ENCODE data around the gene MCF2L2.

MCF2L2 gene

DNA sequence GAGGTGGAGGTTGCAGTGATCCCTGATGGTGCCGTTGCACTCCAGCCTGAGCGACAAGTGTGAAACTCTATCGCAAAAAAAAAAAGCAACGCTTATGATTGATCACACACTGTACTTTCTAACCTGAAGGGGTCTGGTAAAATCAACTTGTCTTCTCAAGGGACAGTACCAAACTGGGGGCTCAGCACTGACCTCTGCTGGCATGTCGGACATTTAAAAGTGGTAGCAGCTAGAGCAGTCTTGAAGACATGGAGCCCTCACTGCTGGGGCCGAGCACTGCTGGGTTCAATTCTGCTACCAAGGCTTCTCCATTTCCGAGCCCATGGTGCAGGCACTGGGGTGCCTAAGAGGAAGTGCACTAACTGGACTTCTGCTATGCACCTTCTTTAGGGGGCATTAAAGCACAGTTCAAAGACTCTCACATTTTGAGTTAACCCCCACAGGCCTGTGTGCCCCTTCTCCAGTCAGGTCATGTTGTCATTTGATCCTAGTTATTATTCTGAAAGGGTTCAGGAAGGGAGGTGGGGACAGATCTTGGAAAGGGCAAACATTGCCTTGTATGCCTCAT, 239.4 kb downstream of the MCF2L2 start:
- H3K4me3 ChIP-seq (replicated peaks; ENCODE audit: low read depth, low read length) = no peak overlapping the region
- peak; percentile 43 for DNase-seq (ENCODE audit: low read depth)
- TF ChIP-seq, protein P1, sequence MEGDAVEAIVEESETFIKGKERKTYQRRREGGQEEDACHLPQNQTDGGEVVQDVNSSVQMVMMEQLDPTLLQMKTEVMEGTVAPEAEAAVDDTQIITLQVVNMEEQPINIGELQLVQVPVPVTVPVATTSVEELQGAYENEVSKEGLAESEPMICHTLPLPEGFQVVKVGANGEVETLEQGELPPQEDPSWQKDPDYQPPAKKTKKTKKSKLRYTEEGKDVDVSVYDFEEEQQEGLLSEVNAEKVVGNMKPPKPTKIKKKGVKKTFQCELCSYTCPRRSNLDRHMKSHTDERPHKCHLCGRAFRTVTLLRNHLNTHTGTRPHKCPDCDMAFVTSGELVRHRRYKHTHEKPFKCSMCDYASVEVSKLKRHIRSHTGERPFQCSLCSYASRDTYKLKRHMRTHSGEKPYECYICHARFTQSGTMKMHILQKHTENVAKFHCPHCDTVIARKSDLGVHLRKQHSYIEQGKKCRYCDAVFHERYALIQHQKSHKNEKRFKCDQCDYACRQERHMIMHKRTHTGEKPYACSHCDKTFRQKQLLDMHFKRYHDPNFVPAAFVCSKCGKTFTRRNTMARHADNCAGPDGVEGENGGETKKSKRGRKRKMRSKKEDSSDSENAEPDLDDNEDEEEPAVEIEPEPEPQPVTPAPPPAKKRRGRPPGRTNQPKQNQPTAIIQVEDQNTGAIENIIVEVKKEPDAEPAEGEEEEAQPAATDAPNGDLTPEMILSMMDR (IDR thresholded peaks at IDR 0.05; ENCODE audit: low read length, missing control alignments) = peak; percentile 42

DNA sequence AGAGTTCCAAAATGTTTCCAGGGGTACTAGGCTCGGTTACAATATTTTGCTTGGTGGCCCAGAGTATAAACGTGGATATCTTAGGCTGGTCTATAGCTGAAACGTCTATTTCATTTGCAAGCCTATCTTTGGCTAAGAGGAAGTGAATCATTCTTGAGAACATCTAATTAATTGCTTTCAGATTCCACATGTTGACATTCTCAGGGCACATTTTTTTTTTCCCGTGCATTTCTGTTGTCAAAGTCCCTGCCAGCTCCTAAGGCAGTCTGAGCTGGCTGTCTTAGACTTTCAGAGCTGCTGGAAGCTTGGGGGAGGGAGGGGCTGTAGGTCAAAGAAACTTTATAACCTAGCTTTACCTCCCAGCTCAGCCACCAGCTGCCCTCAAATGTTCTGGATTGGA, 242.7 kb downstream of the MCF2L2 start:
- TF ChIP-seq, protein P1 (IDR thresholded peaks at IDR 0.05; ENCODE audit: low read length, missing control alignments) = no peak
- peak; percentile 75 for DNase-seq (ENCODE audit: low read depth)
- no peak overlapping the region for H3K4me3 ChIP-seq (replicated peaks; ENCODE audit: low read depth, low read length)

DNA sequence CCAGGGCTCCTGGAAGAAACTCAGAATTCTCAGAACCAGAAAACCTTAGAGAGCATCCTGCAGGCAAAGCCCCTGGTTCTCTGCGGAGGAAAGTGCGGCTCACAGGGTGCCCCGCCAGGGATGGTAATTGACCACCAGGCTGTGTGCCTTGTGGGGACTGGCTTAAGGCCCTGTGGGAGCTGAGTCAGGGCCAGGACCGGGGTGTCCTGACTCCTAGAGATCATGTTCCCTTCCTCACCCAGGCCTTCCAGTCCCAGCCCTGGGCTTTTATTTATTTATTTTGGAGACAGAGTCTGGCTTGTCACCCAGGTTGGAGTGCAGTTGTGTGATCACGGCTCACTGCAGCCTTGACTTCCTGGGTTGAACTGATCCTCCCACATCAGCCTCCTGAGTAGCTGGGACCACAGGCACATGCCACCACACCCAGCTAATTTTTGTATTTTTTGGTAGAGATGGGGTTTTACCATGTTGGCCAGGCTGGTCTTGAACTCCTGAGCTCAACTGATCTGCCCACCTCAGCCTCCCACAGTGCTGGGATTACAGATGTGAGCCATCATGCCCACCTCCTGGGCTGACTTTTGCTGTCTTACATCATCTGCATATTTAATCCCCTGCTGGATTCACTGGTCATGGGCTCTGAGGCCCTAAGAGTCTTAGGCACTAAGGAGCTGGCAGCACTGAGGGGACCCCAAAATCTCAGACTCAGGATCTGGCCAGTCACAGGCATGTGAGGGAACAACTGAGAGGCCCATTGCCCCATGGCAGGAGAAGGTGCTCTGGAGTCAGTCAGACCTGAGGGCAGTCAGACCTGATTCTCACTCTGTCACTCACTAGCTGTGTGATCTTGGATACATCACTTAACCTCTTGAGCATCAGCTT, 245.4 kb downstream of the MCF2L2 start:
- H3K4me3 ChIP-seq (replicated peaks; ENCODE audit: low read depth, low read length) = no peak overlapping the region
- DNase-seq (ENCODE audit: low read depth) = no peak
- TF ChIP-seq, protein P1 (IDR thresholded peaks at IDR 0.05; ENCODE audit: low read length, missing control alignments) = no peak

DNA sequence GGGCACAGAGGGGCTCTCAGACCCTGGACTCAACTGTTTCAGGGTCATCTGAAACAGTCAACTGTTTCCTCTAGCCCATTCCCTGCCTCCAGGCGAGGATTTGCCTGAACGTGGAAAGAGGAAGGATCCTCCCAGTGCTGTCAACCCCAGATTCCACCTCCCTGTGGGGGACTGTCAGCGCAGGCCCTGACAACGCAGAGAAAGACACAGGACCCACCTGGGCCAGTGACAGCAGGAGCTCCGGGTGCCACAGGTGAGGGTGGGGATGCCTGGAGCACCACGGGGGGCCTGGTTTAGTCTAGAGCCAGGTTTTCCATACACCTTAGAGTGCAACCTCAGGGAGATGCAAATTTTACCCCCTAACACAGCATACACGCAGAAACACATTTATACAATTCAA, 246.3 kb downstream of the MCF2L2 start:
- TF ChIP-seq, protein P1 (IDR thresholded peaks at IDR 0.05; ENCODE audit: low read length, missing control alignments) = no peak
- no peak overlapping the region for H3K4me3 ChIP-seq (replicated peaks; ENCODE audit: low read depth, low read length)
- DNase-seq (ENCODE audit: low read depth) = no peak

DNA sequence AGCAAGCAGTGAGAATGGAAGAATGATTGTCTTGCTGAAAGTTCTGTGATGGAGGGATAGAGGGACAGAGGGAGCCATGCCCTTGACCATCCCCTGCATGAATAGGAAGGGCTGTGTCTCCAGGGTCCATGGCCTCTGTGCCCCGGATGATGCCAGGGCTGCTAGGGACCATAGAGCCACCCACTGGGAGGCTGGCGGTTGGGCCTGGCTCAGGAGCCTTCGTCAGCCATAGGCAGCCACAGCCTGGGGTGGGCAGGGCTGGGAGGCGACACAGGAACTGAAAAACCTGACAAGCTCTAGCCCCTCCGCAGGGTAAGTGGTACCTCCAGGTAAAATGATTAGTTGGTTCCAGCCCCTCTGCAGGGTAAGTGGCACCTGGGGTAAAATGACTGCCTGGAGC, 246.8 kb downstream of the MCF2L2 start:
- DNase-seq (ENCODE audit: low read depth) = no peak
- no peak overlapping the region for H3K4me3 ChIP-seq (replicated peaks; ENCODE audit: low read depth, low read length)
- TF ChIP-seq, protein P1 (IDR thresholded peaks at IDR 0.05; ENCODE audit: low read length, missing control alignments) = no peak

DNA sequence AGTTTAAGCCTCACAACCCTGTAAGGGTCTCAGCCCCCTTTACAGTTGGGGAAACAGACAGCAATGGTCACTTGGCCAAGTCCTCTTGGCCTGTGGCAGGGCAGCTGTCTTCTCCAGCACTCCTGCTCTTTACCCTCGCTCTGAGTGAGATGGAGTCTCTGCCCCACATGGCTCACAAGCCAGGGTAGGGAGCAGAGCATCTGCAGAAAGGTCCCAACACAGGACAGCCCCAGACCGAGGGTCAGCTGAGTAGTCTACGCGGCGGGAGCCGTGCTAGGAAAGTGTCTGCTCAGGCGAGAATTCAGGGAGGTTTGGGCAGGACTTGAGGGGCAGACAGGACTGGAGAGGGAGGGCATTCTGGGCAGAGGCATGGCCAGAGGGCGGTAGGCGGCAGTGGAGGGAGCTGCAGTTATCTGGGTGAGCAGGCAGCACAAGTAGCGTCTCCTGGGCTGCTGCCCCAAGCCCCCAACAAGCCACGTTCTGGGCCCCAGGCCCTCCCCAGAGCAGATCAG, 247.6 kb downstream of the MCF2L2 start:
- no peak for DNase-seq (ENCODE audit: low read depth)

More for the DNA sequence above, 247.6 kb downstream of the MCF2L2 start:
- TF ChIP-seq, protein P1 (IDR thresholded peaks at IDR 0.05; ENCODE audit: low read length, missing control alignments) = no peak
- no peak overlapping the region for H3K4me3 ChIP-seq (replicated peaks; ENCODE audit: low read depth, low read length)
